Measurements from ENCODE around the gene S100P.

S100P gene

DNA sequence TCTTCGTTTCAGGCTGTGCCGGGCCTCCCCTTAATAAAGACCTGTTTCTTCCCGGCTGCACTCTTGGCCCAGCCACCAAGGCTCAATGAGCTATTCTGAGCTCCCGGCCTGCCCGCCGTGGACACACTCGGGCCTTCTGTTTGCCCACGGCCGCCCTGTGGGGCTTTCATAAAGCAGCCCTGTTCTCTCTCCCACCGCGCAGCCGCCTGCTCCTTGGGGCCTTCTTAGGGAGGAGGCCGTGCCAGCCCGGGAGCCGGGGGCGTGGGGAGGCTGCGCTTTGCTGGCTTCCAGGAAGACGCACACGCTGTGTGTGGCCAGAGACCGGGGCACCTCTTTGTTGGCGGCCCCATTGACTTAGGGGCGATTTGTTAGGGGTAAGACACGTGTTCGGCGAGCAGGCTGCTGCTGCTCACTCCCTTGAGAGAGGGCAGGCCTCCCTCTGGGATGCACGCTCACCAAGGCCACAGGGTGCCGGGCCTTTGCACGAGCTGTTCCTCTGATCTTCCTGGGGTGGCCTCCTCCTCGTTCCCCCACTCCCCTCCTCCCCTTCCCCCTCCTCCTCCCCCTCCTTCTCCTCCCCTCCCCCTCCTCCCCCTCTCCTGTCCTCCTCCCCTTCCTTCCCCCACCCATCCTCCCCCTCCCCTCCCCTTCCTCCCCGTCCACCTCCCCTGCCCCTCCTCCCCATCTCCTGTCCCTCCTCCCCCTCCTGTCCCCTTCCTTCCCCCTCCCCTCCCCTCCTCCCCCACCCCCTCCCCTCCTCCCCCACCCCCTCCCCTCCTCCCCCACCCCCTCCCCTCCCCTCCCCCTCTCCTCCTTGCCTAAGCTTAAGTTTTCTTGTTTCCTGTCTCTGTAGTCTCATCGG lies 33.6 kb downstream of the S100P start:
- DNase-seq (ENCODE audit: extremely low read depth, insufficient read length) = no peak
- Histone ChIP-seq H3K27me3 (replicated peaks; ENCODE audit: control insufficient read depth, insufficient read depth, low read length) (no peaks in the 10 kb centered on the region), H3K36me3 (ENCODE audit: control insufficient read depth, insufficient read depth, low read length) (no peaks in the 10 kb centered on the region), H3K4me3 (replicated peaks; ENCODE audit: low read depth, low read length) (no peak overlapping the region)
- TF ChIP-seq, protein P1, sequence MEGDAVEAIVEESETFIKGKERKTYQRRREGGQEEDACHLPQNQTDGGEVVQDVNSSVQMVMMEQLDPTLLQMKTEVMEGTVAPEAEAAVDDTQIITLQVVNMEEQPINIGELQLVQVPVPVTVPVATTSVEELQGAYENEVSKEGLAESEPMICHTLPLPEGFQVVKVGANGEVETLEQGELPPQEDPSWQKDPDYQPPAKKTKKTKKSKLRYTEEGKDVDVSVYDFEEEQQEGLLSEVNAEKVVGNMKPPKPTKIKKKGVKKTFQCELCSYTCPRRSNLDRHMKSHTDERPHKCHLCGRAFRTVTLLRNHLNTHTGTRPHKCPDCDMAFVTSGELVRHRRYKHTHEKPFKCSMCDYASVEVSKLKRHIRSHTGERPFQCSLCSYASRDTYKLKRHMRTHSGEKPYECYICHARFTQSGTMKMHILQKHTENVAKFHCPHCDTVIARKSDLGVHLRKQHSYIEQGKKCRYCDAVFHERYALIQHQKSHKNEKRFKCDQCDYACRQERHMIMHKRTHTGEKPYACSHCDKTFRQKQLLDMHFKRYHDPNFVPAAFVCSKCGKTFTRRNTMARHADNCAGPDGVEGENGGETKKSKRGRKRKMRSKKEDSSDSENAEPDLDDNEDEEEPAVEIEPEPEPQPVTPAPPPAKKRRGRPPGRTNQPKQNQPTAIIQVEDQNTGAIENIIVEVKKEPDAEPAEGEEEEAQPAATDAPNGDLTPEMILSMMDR (IDR thresholded peaks at IDR 0.05; ENCODE audit: insufficient read depth, low read length, poor library complexity, severe bottlenecking) = no peak

DNA sequence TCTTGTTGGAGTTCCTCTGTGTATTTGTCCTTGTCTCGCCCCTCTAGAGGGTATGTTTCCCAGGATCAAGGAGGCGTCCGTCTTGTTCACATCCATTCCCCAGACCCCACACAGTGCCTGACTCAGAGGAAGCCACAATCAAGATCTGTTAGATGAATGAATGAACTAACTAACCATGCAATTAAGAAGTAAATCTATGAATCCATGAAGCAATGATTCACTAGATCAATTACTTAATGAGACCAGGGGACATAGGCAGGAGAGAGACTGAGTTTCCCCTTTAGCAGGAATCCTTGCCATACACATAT lies 34.2 kb downstream of the S100P start:
- DNase-seq (ENCODE audit: extremely low read depth, insufficient read length) = no peak
- TF ChIP-seq, protein P1 (IDR thresholded peaks at IDR 0.05; ENCODE audit: insufficient read depth, low read length, poor library complexity, severe bottlenecking) = no peak
- no peaks in the 10 kb centered on the region for H3K36me3 ChIP-seq (ENCODE audit: control insufficient read depth, insufficient read depth, low read length)

DNA sequence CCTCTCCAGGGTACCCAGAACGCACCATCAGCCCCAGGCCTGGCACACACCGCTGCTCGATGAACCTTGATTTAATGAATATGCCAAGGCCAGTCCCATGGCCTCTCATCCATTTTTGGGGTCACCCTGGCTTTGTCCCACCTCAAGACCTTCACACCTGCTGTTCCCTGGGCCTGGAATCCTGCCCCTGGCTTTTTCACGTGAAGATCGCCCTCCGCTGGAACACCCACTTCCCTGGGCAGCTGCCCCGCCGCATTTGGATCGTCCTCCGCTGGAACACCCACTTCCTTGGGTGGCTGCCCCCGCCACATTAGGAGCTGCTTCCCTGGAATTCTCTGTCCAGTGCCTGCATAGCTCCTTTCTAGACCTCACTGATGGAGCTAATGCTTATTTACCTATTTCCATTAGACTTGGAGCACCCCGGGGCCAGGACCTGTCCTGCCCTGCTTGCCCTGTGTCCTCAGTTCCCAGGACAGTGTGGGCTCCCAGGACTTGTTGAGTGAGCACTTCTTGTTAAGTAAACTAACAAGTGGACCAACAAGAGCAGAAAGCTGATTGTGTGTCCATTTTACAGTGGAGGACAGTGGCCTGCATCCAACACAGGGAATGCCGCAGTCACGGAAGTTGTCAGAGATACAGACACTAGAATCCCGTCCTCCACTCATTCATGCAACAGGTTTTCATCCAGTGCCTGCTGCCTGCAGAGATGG lies 34.8 kb downstream of the S100P start:
- H3K4me3 ChIP-seq (replicated peaks; ENCODE audit: low read depth, low read length) = no peak overlapping the region
- DNase-seq (ENCODE audit: extremely low read depth, insufficient read length) = no peak
- H3K27me3 ChIP-seq (replicated peaks; ENCODE audit: control insufficient read depth, insufficient read depth, low read length) = no peaks in the 10 kb centered on the region
- TF ChIP-seq, protein P1 (IDR thresholded peaks at IDR 0.05; ENCODE audit: insufficient read depth, low read length, poor library complexity, severe bottlenecking) = no peak
- no peaks in the 10 kb centered on the region for H3K36me3 ChIP-seq (ENCODE audit: control insufficient read depth, insufficient read depth, low read length)

More for the DNA sequence above, 34.2 kb downstream of the S100P start:
- no peaks in the 10 kb centered on the region for H3K27me3 ChIP-seq (replicated peaks; ENCODE audit: control insufficient read depth, insufficient read depth, low read length)
- no peak overlapping the region for H3K4me3 ChIP-seq (replicated peaks; ENCODE audit: low read depth, low read length)

DNA sequence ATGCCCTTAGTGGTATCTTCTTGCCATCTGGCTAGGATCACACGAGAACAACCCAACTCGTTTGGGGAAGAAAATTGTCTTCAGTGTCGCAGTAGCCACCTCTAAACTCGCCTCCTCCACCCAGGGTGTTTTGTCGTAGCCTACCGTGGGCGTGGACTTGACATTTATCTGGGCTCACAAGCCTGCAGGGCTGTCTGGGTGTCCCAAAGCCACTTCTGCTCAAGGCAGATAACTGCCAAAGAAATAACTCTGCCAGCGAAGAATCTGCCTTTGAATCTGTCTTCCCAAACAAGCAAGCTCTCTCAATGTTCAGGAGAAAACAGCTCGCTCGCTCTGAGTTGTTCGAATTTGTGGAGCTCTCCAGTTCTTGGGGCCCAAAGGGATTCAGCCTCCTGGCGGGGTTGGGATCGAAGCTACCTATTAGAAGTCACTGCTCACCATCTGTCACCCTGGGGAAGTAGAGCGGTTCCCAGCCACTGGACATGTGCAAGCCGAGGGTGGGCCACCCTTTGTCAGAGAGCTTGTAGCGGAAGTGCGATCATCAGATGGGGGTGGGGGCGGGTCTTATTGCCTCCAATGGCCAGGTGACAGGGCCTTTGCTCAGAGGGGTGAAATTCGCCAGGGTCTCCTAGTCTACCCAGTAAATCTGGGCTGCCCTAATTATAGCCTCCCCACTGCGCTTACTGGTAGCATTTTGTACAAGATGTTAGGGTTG lies 37.1 kb downstream of the S100P start:
- no peak overlapping the region for H3K4me3 ChIP-seq (replicated peaks; ENCODE audit: low read depth, low read length)

DNA sequence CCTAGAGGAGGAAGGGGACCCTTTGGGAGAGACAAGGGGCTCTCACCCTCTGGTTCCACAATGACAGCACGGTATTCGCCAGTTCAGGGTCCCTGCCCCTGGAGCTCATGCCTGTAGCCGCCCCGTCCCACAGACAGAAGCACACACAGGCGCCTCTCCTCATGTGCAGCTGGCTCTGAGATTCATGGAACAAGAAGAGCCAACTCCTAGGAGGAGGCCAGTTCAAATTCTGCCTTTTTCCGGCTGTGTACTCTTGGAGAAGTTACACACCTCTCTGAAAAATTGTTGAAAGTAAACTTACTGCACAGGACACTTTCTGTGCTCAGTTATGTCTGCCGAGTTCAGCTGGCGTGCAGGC lies 37.6 kb downstream of the S100P start:
- TF ChIP-seq, protein P1 (IDR thresholded peaks at IDR 0.05; ENCODE audit: insufficient read depth, low read length, poor library complexity, severe bottlenecking) = no peak
- Histone ChIP-seq H3K4me3 (replicated peaks; ENCODE audit: low read depth, low read length) (no peak overlapping the region), H3K36me3 (ENCODE audit: control insufficient read depth, insufficient read depth, low read length) (no peaks in the 10 kb centered on the region), H3K27me3 (replicated peaks; ENCODE audit: control insufficient read depth, insufficient read depth, low read length) (no peaks in the 10 kb centered on the region)
- DNase-seq (ENCODE audit: extremely low read depth, insufficient read length) = no peak

More for the DNA sequence above, 37.1 kb downstream of the S100P start:
- Histone ChIP-seq H3K36me3 (ENCODE audit: control insufficient read depth, insufficient read depth, low read length) (no peaks in the 10 kb centered on the region), H3K27me3 (replicated peaks; ENCODE audit: control insufficient read depth, insufficient read depth, low read length) (no peaks in the 10 kb centered on the region)
- DNase-seq (ENCODE audit: extremely low read depth, insufficient read length) = no peak
- TF ChIP-seq, protein P1 (IDR thresholded peaks at IDR 0.05; ENCODE audit: insufficient read depth, low read length, poor library complexity, severe bottlenecking) = no peak
